Vagina (tissue), 2 donors: Measurements from ENCODE around the gene HSPA8.

Experiments
- POLR2A ChIP-seq, 2 donors: fragments of 450-650 bp; IDR thresholded peaks; one replicate each; pipeline ENCODE4 v1.6.1; 2017; ENCODE audit warnings: antibody characterized with exemption in 2 of 2, mild to moderate bottlenecking in 2 of 2, moderate library complexity in 2 of 2
- POLR2AphosphoS5 ChIP-seq, 2 donors: sonication (generic); formaldehyde crosslinking; IDR thresholded peaks; one replicate each; pipeline ENCODE4 v1.9.0; 2017; ENCODE audit warnings: antibody characterized with exemption in 2 of 2, mild to moderate bottlenecking in 2 of 2, low read depth in 1 of 2; ENCODE audit not compliant: insufficient read depth in 1 of 2
- TF ChIP-seq, protein P1 (sequence below), 3 experiments: fragments of 450-650 bp in 2 of 3; fragments of 200-600 bp in 1 of 3; sonication (generic) in 1 of 3; IDR thresholded peaks; one replicate each; pipeline ENCODE4 v1.5.1; 2017 to 2019; ENCODE audit warnings: antibody characterized with exemption in 3 of 3, mild to moderate bottlenecking in 2 of 3, moderate library complexity in 2 of 3

- TF ChIP-seq, protein P1, sequence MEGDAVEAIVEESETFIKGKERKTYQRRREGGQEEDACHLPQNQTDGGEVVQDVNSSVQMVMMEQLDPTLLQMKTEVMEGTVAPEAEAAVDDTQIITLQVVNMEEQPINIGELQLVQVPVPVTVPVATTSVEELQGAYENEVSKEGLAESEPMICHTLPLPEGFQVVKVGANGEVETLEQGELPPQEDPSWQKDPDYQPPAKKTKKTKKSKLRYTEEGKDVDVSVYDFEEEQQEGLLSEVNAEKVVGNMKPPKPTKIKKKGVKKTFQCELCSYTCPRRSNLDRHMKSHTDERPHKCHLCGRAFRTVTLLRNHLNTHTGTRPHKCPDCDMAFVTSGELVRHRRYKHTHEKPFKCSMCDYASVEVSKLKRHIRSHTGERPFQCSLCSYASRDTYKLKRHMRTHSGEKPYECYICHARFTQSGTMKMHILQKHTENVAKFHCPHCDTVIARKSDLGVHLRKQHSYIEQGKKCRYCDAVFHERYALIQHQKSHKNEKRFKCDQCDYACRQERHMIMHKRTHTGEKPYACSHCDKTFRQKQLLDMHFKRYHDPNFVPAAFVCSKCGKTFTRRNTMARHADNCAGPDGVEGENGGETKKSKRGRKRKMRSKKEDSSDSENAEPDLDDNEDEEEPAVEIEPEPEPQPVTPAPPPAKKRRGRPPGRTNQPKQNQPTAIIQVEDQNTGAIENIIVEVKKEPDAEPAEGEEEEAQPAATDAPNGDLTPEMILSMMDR (IDR thresholded peaks at IDR 0.05), result no peak
- TF ChIP-seq POLR2AphosphoS5 (IDR thresholded peaks at IDR 0.05; ENCODE audit: insufficient read depth in 1 of 2, low read depth in 1 of 2) (no peak), POLR2A (IDR thresholded peaks at IDR 0.05) (no peak)
Observed at GRCh38 chr11:123018702-123019101, 43.2 kb downstream of the HSPA8 start.
